GM12878 (cell line): ENCODE results near the gene CALML4. TPM values are rescaled to one million over a fixed set of nuclear protein-coding genes. Genes with fewer than 3 reads are reported as not detected.
A peak's percentile ranks its signal among the peaks of the same experiment; 100 is the strongest.

Source experiments
- ATF2 ChIP-seq: IDR thresholded peaks from 2 replicates; pipeline ENCODE4 v1.6.1; 2012; ENCODE audit warnings: low read length, inconsistent platforms
- ATF3 ChIP-seq: IDR thresholded peaks from 2 replicates; pipeline ENCODE4 v1.6.1; 2011; ENCODE audit warnings: low read depth, mild to moderate bottlenecking, low read length, moderate library complexity, borderline replicate concordance; ENCODE audit errors: extremely low read depth
- BACH1 ChIP-seq: fragments of 450-650 bp; IDR thresholded peaks from 2 replicates; pipeline ENCODE4 v1.6.1; 2017; ENCODE audit warnings: mild to moderate bottlenecking, borderline replicate concordance
- BCL3 ChIP-seq: IDR thresholded peaks from 2 replicates; pipeline ENCODE4 v1.6.1; 2011; ENCODE audit warnings: borderline replicate concordance, low read depth, mild to moderate bottlenecking, moderate library complexity, low read length; ENCODE audit not compliant: insufficient read depth, poor library complexity, severe bottlenecking
- BHLHE40 ChIP-seq, 2 experiments: fragments of 450-650 bp in 1 of 2; IDR thresholded peaks; 2 replicates each; pipeline ENCODE4 v1.6.1; 2011 to 2017; ENCODE audit warnings: low read depth in 2 of 2, borderline replicate concordance in 1 of 2, improper control_type of control experiment in 1 of 2, low read length in 1 of 2, mild to moderate bottlenecking in 1 of 2
- CEBPB ChIP-seq, 2 experiments: fragments of 150-350 bp in 1 of 2; IDR thresholded peaks; 2 replicates each; pipeline ENCODE4 v1.6.1; 2012 to 2014; ENCODE audit warnings: low read depth in 2 of 2, low read length in 2 of 2, borderline replicate concordance in 1 of 2, inconsistent platforms in 1 of 2
- EGR1 ChIP-seq, 2 experiments: IDR thresholded peaks; 1 replicate in 1 of 2; 2 replicates in 1 of 2; pipeline ENCODE4 v1.6.1; 2011 to 2012; ENCODE audit warnings: low read depth in 2 of 2, low read length in 2 of 2, borderline replicate concordance in 1 of 2, mild to moderate bottlenecking in 1 of 2, moderate library complexity in 1 of 2
- EZH2 ChIP-seq: IDR thresholded peaks from 2 replicates; pipeline ENCODE4 v1.6.1; 2012; ENCODE audit warnings: low read depth, mild to moderate bottlenecking, control low read depth, inconsistent platforms, low read length, borderline replicate concordance; ENCODE audit not compliant: control insufficient read depth
- FOS ChIP-seq: IDR thresholded peaks from 3 replicates; pipeline ENCODE4 v1.6.1; 2011; ENCODE audit warnings: borderline replicate concordance; ENCODE audit not compliant: insufficient read length; ENCODE audit errors: extremely low read depth
- FOXM1 ChIP-seq: IDR thresholded peaks from 2 replicates; pipeline ENCODE4 v1.6.1; 2012; ENCODE audit warnings: low read depth, mild to moderate bottlenecking, inconsistent platforms, low read length, moderate library complexity
- HDAC6 ChIP-seq: fragments of 200-600 bp; sonication (generic); IDR thresholded peaks from one replicate; pipeline ENCODE4 v1.8.0; 2017; ENCODE audit warnings: antibody characterized with exemption; ENCODE audit not compliant: unreplicated experiment
- IKZF1 ChIP-seq: fragments of 450-650 bp; conservative IDR thresholded peaks from 2 replicates; pipeline ENCODE4 v1.6.1; 2017; ENCODE audit warnings: antibody characterized with exemption, mild to moderate bottlenecking
- JUNB ChIP-seq: IDR thresholded peaks from 2 replicates; pipeline ENCODE4 v1.6.1; 2016; ENCODE audit warnings: antibody characterized with exemption, mild to moderate bottlenecking
- MAX ChIP-seq: IDR thresholded peaks from 2 replicates; pipeline ENCODE4 v1.6.1; 2012; ENCODE audit warnings: low read depth, low read length, improper control_type of control experiment
- MEF2B ChIP-seq: fragments of 450-650 bp; IDR thresholded peaks from 2 replicates; pipeline ENCODE4 v1.6.1; 2018; ENCODE audit warnings: mild to moderate bottlenecking, moderate library complexity; ENCODE audit not compliant: partially characterized antibody, poor library complexity, severe bottlenecking
- MXI1 ChIP-seq: fragments of 150-350 bp; IDR thresholded peaks from 2 replicates; pipeline ENCODE4 v1.6.1; 2011; ENCODE audit warnings: low read depth, mild to moderate bottlenecking, inconsistent platforms, low read length, improper control_type of control experiment
- NBN ChIP-seq: fragments of 450-650 bp; IDR thresholded peaks from 2 replicates; pipeline ENCODE4 v1.6.1; 2016
- NR2C1 ChIP-seq: fragments of 450-650 bp; IDR thresholded peaks from 2 replicates; pipeline ENCODE4 v1.6.1; 2017; ENCODE audit warnings: antibody characterized with exemption, mild to moderate bottlenecking, moderate library complexity
- NR2F1 ChIP-seq: fragments of 450-650 bp; conservative IDR thresholded peaks from 2 replicates; pipeline ENCODE4 v1.6.1; 2017; ENCODE audit warnings: mild to moderate bottlenecking
- PKNOX1 ChIP-seq: fragments of 450-650 bp; IDR thresholded peaks from 2 replicates; pipeline ENCODE4 v1.6.1; 2016; ENCODE audit warnings: mild to moderate bottlenecking
- POLR2A ChIP-seq: IDR thresholded peaks from 2 replicates; pipeline ENCODE4 v1.6.1; 2011; ENCODE audit warnings: low read depth, mild to moderate bottlenecking, low read length
- RELA ChIP-seq: fragments of 450-650 bp; IDR thresholded peaks from 2 replicates; pipeline ENCODE4 v1.8.0; 2014; ENCODE audit warnings: borderline replicate concordance; ENCODE audit not compliant: partially characterized antibody
- RUNX3 ChIP-seq: IDR thresholded peaks from 2 replicates; pipeline ENCODE4 v1.6.1; 2012; ENCODE audit warnings: low read length, inconsistent platforms
- SMARCA5 ChIP-seq: fragments of 450-650 bp; IDR thresholded peaks from 2 replicates; pipeline ENCODE4 v1.6.1; 2017; ENCODE audit warnings: mild to moderate bottlenecking
- SP1 ChIP-seq: IDR thresholded peaks from one replicate; pipeline ENCODE4 v1.6.1; 2011; ENCODE audit warnings: low read depth, low read length
- YY1 ChIP-seq: IDR thresholded peaks from 2 replicates; pipeline ENCODE4 v1.6.1; 2011; ENCODE audit warnings: low read depth, mild to moderate bottlenecking, low read length
- ZNF274 ChIP-seq: IDR thresholded peaks from one replicate; pipeline ENCODE4 v1.8.0; 2011; ENCODE audit not compliant: insufficient read length, insufficient read depth
- polyA plus RNA-seq, 11 experiments: library from polyadenylated mRNA; depleted of rRNA in 4 of 11; unstranded in 6 of 11; stranded (reverse) in 5 of 11; fragments of >200 nt; fragmentation: Nextera tagmentation in 4 of 11; fragmentation: Illumina TruSeq in 1 of 11; extraction: Ambion mirVana in 4 of 11; extraction: Trizol in 1 of 11; gene quantifications; 1 replicate in 1 of 11; 2 replicates in 10 of 11; pipeline versions ENCODE4 v1.2.1 to v1.2.3, GENCODE V29; 2011 to 2016; ENCODE audit warnings: inconsistent platforms in 2 of 11, missing spikeins in 2 of 11, low read depth in 1 of 11
- total RNA-seq, 4 experiments: library from RNA; depleted of rRNA in 3 of 4; stranded (reverse); fragments of >200 nt in 3 of 4; fragmentation: Illumina TruSeq in 1 of 4; extraction: Trizol in 1 of 4; gene quantifications; 2 replicates each; pipeline versions ENCODE4 v1.2.1 to v1.2.3, GENCODE V29; 2013 to 2021

Gene CALML4
- total and polyA plus RNA-seq, 10 of the 15 experiments (the other 5 are each of a cell fraction or from before 2014, with no cell fraction given) = 1.7 to 15.9 (median 5.1) TPM

- TF ChIP-seq BCL3 (peak; percentile 16), NR2F1 (peak; percentile 88), MAX (peak; percentile 95), NR2C1 (peak; percentile 76), FOXM1 (no peak), RUNX3 (peak; percentile 28; the same call in 1 of the 2 replicates), SMARCA5 (0 out of 2 replicates have a peak, but pooled peaks have one; percentile 58), POLR2A (peak; percentile 87), SP1 (peak; percentile 24), PKNOX1 (no peak), MXI1 (peak; percentile 99), BHLHE40 (IDR thresholded peaks at IDR 0.05; ENCODE audit: borderline replicate concordance in 1 of 2, low read depth in 2 of 2, low read length in 1 of 2) (peak; percentile 97 to 98), JUNB (no peak), ATF3 (peak; percentile 70; the same call in 1 of the 2 replicates), ATF2 (no peak), BACH1 (peak; percentile 87), CEBPB (IDR thresholded peaks at IDR 0.05; ENCODE audit: borderline replicate concordance in 1 of 2, low read depth in 2 of 2, low read length in 2 of 2) (no peak), YY1 (peak; percentile 66), EGR1 (IDR thresholded peaks at IDR 0.05; ENCODE audit: borderline replicate concordance in 1 of 2, low read depth in 2 of 2, low read length in 2 of 2) (peak in 1 of 2 experiments; percentile 29; a peak in 1 of 3 replicates), HDAC6 (peak; percentile 21), NBN (peak; percentile 75; the same call in 1 of the 2 replicates), ZNF274 (no peak), MEF2B (peak; percentile 90), EZH2 (no peak), FOS (peak; percentile 30), IKZF1 (peak; percentile 91), RELA (peak; percentile 60)
Measured at GRCh38 chr15:68229386-68230156, 24.4 kb upstream of the CALML4 start, which contains the start of gene CLN6 (continued).
